H9 (cell line): ENCODE data around the gene SKAP1. TPM values are rescaled to one million over a fixed set of nuclear protein-coding genes. Genes with fewer than 3 reads are reported as not detected.

ENCODE experiments used
- DNase-seq: peaks from one replicate; pipeline ENCODE4 v3.0.0-alpha.2; 2017
- H2AFZ ChIP-seq: one replicate; pipeline ENCODE4 v1.6.1; 2013; ENCODE audit warnings: mild to moderate bottlenecking, low read length, control low read depth, moderate library complexity
- H2AK5ac ChIP-seq: 2 replicates; pipeline ENCODE4 v1.6.1; 2013; ENCODE audit warnings: low read length, control low read depth, mixed read lengths; ENCODE audit not compliant: insufficient read length
- H2BK120ac ChIP-seq: one replicate; pipeline ENCODE4 v1.6.1; 2013; ENCODE audit warnings: low read depth, mild to moderate bottlenecking, low read length, control low read depth, inconsistent platforms; ENCODE audit not compliant: poor library complexity, severe bottlenecking
- H2BK12ac ChIP-seq: 2 replicates; pipeline ENCODE4 v1.6.1; 2013; ENCODE audit warnings: low read length, control low read depth, mixed read lengths, low read depth; ENCODE audit not compliant: insufficient read length
- H2BK15ac ChIP-seq: 2 replicates; pipeline ENCODE4 v1.6.1; 2013; ENCODE audit warnings: low read depth, low read length, control low read depth
- H2BK20ac ChIP-seq: one replicate; pipeline ENCODE4 v1.6.1; 2013; ENCODE audit warnings: low read depth, mild to moderate bottlenecking, low read length, control low read depth, inconsistent platforms; ENCODE audit not compliant: poor library complexity, severe bottlenecking
- H2BK5ac ChIP-seq: 2 replicates; pipeline ENCODE4 v1.6.1; 2013; ENCODE audit warnings: low read length, control low read depth, mixed read lengths; ENCODE audit not compliant: insufficient read length
- H3K14ac ChIP-seq: 2 replicates; pipeline ENCODE4 v1.6.1; 2013; ENCODE audit warnings: low read length, control low read depth; ENCODE audit not compliant: insufficient read depth
- H3K18ac ChIP-seq: 2 replicates; pipeline ENCODE4 v1.6.1; 2013; ENCODE audit warnings: low read depth, mild to moderate bottlenecking, mixed read lengths, low read length, control low read depth; ENCODE audit not compliant: insufficient read length
- H3K23ac ChIP-seq: 2 replicates; pipeline ENCODE4 v1.6.1; 2013; ENCODE audit warnings: low read length, control low read depth, mixed read lengths, low read depth; ENCODE audit not compliant: insufficient read length
- H3K23me2 ChIP-seq: 2 replicates; pipeline ENCODE4 v1.6.1; 2013; ENCODE audit warnings: low read depth, mild to moderate bottlenecking, mixed read lengths, low read length, control low read depth; ENCODE audit not compliant: insufficient read length, poor library complexity, severe bottlenecking
- H3K27ac ChIP-seq: 2 replicates; pipeline ENCODE4 v1.5.1; 2013; ENCODE audit warnings: low read length, control low read depth, mixed read lengths, low read depth; ENCODE audit not compliant: insufficient read length
- H3K27me3 ChIP-seq: 2 replicates; pipeline ENCODE4 v1.6.1; 2013; ENCODE audit warnings: low read length, control low read depth, inconsistent platforms; ENCODE audit not compliant: insufficient read depth
- H3K4ac ChIP-seq: 2 replicates; pipeline ENCODE4 v1.6.1; 2013; ENCODE audit warnings: low read depth, mild to moderate bottlenecking, control low read depth, inconsistent platforms, low read length, moderate library complexity
- H3K4me1 ChIP-seq: 2 replicates; pipeline ENCODE4 v1.6.1; 2013; ENCODE audit warnings: low read length, control low read depth, inconsistent platforms; ENCODE audit not compliant: insufficient read depth
- H3K4me2 ChIP-seq: 2 replicates; pipeline ENCODE4 v1.6.1; 2013; ENCODE audit warnings: low read length, control low read depth, mixed read lengths; ENCODE audit not compliant: insufficient read length, insufficient read depth
- H3K56ac ChIP-seq: 2 replicates; pipeline ENCODE4 v1.6.1; 2013; ENCODE audit warnings: low read depth, mild to moderate bottlenecking, mixed read lengths, low read length, control low read depth; ENCODE audit not compliant: insufficient read length
- H3K79me1 ChIP-seq: 2 replicates; pipeline ENCODE4 v1.6.1; 2013; ENCODE audit warnings: low read depth, mild to moderate bottlenecking, moderate library complexity, low read length, control low read depth, inconsistent platforms; ENCODE audit not compliant: insufficient read depth, poor library complexity, severe bottlenecking
- H3K79me2 ChIP-seq: 2 replicates; pipeline ENCODE4 v1.6.1; 2013; ENCODE audit warnings: low read length, control low read depth, inconsistent platforms; ENCODE audit not compliant: insufficient read depth
- H3K9ac ChIP-seq: 2 replicates; pipeline ENCODE4 v1.6.1; 2013; ENCODE audit warnings: low read length, control low read depth, mixed read lengths; ENCODE audit not compliant: insufficient read length; ENCODE audit errors: extremely low read depth
- H3K9me3 ChIP-seq: one replicate; pipeline ENCODE4 v1.6.1; 2013; ENCODE audit warnings: low read depth, low read length, inconsistent platforms; ENCODE audit not compliant: control insufficient read depth
- H3T11ph ChIP-seq: one replicate; pipeline ENCODE4 v1.6.1; 2013; ENCODE audit warnings: mild to moderate bottlenecking, low read length, control low read depth, inconsistent platforms
- H4K20me1 ChIP-seq: one replicate; pipeline ENCODE4 v1.6.1; 2013; ENCODE audit not compliant: control insufficient read depth, insufficient read length, insufficient read depth
- H4K5ac ChIP-seq: 2 replicates; pipeline ENCODE4 v1.6.1; 2013; ENCODE audit warnings: low read depth, mild to moderate bottlenecking, mixed read lengths, low read length, control low read depth; ENCODE audit not compliant: insufficient read length
- H4K8ac ChIP-seq: replicated peaks from 2 replicates; pipeline ENCODE4 v1.6.1; 2013; ENCODE audit warnings: low read length, control low read depth, mixed read lengths, low read depth; ENCODE audit not compliant: insufficient read length
- H4K91ac ChIP-seq: 2 replicates; pipeline ENCODE4 v1.6.1; 2013; ENCODE audit warnings: low read depth, mild to moderate bottlenecking, moderate library complexity, mixed read lengths, low read length, control low read depth; ENCODE audit not compliant: insufficient read length
- H3K27ac Mint-ChIP-seq, 3 experiments: 2 replicates in 2 of 3; 3 replicates in 1 of 3; pipeline ENCODE4 v1.8.0; 2020 to 2021; ENCODE audit warnings: mixed read lengths in 3 of 3, mild to moderate bottlenecking in 1 of 3, moderate library complexity in 1 of 3
- H3K27me3 Mint-ChIP-seq: 2 replicates; pipeline ENCODE4 v1.8.0; 2021; ENCODE audit warnings: low read depth, mild to moderate bottlenecking, moderate library complexity, mixed read lengths
- H3K36me3 Mint-ChIP-seq, 3 experiments: 2 replicates in 2 of 3; 3 replicates in 1 of 3; pipeline ENCODE4 v1.8.0; 2020 to 2021; ENCODE audit warnings: low read depth in 3 of 3, mixed read lengths in 3 of 3; ENCODE audit not compliant: insufficient read depth in 1 of 3
- H3K4me1 Mint-ChIP-seq, 2 experiments: 2 replicates each; pipeline ENCODE4 v1.8.0; 2020; ENCODE audit warnings: mixed read lengths in 2 of 2
- H3K4me3 Mint-ChIP-seq, 2 experiments: 2 replicates in 1 of 2; 3 replicates in 1 of 2; pipeline ENCODE4 v1.8.0; 2020 to 2021; ENCODE audit warnings: mild to moderate bottlenecking in 2 of 2, mixed read lengths in 2 of 2, moderate library complexity in 1 of 2
- H3K9me3 Mint-ChIP-seq, 2 experiments: 2 replicates in 1 of 2; 3 replicates in 1 of 2; pipeline ENCODE4 v1.8.0; 2020; ENCODE audit warnings: mild to moderate bottlenecking in 2 of 2, mixed read lengths in 2 of 2, moderate library complexity in 1 of 2
- CTCF ChIP-seq: fragments of 200-600 bp; sonication (generic); conservative IDR thresholded peaks from 3 replicates; pipeline ENCODE4 v1.8.0; 2021; ENCODE audit warnings: antibody characterized with exemption, mild to moderate bottlenecking
- WGBS: extraction: QIAGEN DNeasy Blood & Tissue Kit; methylation state at CpG from one replicate; pipeline ENCODE4 v1.1.7; 2013; ENCODE audit warnings: missing lambda C conversion rate, low lambda C conversion rate, mixed read lengths; ENCODE audit not compliant: insufficient read length; ENCODE audit errors: extremely low coverage; 5-methylcytosine and 5-hydroxymethylcytosine counted together
- total RNA-seq: library from RNA; stranded (reverse); gene quantifications from 2 replicates; pipeline ENCODE4 v1.2.1, GENCODE V29; 2021

The SKAP1 gene
- total RNA-seq, 1 experiment from 2014 or later: not detected

GRCh38 chr17:48429156-48429555 is 858 bp downstream of the SKAP1 start:
- TF ChIP-seq CTCF: no peak
- Mint-ChIP-seq H3K27ac (no peak overlapping the region), H3K36me3 (no peaks in the 10 kb centered on the region; a peak in 1 of 7 replicates), H3K4me3 (peak overlapping the region in 1 of 2 experiments; percentile 51; a peak in 1 of 5 replicates), H3K9me3 (no peaks in the 10 kb centered on the region), H3K27me3 (peaks cover 66% of the 10 kb centered on the region), H3K4me1 (peaks cover 7 to 11% of the 10 kb centered on the region in 2 experiments; a peak in 3 of 4 replicates)
- Histone ChIP-seq H3K4me1 (no peaks in the 10 kb centered on the region), H3K23me2 (no peaks in the 10 kb centered on the region), H3K23ac (no peak overlapping the region), H2AFZ (no peak overlapping the region), H4K20me1 (no peaks in the 10 kb centered on the region), H4K91ac (no peak overlapping the region), H2BK120ac (no peak overlapping the region), H2BK5ac (no peak overlapping the region), H3K9ac (no peak overlapping the region), H2AK5ac (no peak overlapping the region), H2BK20ac (no peak overlapping the region), H3K27ac (no peak overlapping the region), H3K4ac (no peak overlapping the region), H3K79me2 (no peaks in the 10 kb centered on the region), H3T11ph (no peak overlapping the region), H2BK12ac (no peak overlapping the region), H3K18ac (no peak overlapping the region), H3K14ac (no peak overlapping the region), H3K27me3 (peaks cover 16% of the 10 kb centered on the region), H3K79me1 (no peaks in the 10 kb centered on the region), H3K56ac (no peak overlapping the region), H4K5ac (no peak overlapping the region), H4K8ac (no peak overlapping the region), H3K4me2 (no peak overlapping the region), H3K9me3 (no peaks in the 10 kb centered on the region), H2BK15ac (no peak overlapping the region)
- no peak for DNase-seq
- WGBS: no CpG with 5 or more reads among the region's 8 CpGs
